ENCODE data around the gene SLC25A26. TPM values are rescaled to one million over a fixed set of nuclear protein-coding genes. Genes with fewer than 3 reads are reported as not detected.
"Not testable (repeated sequence)": the region's sequence is repeated elsewhere in the genome, so short reads cannot be mapped to it uniquely, and the experiment has no call there.

Gene SLC25A26
- total RNA-seq, 3 donors from 2014 or later = 25.6 to 31.4 (median 30.9) TPM

- H3K4me1 ChIP-seq = no peaks in the 10 kb centered on the region
- TF ChIP-seq POLR2AphosphoS5 (IDR thresholded peaks at IDR 0.05) = no peak
- intact Hi-C loops (cut with DNase I; ENCODE audit: low total_unique reads) = no loop called here
- no peak for DNase-seq (ENCODE audit: low spot score in 2 of 2)
- H3K27me3 ChIP-seq = no peaks in the 10 kb centered on the region
- H3K4me3 ChIP-seq = no peak overlapping the region
- no peaks in the 10 kb centered on the region for H3K9me3 ChIP-seq
- H3K36me3 ChIP-seq = no peaks in the 10 kb centered on the region
- no peak overlapping the region for H3K27ac ChIP-seq
These were observed 58.4 kb downstream of the SLC25A26 start for GRCh38 chr3:66279168-66279567.

GRCh38 chr3:66280304-66280703 lies 59.5 kb downstream of the SLC25A26 start:
- Histone ChIP-seq H3K9me3 (no peaks in the 10 kb centered on the region), H3K4me3 (no peak overlapping the region), H3K36me3 (no peaks in the 10 kb centered on the region), H3K27me3 (no peaks in the 10 kb centered on the region), H3K4me1 (no peaks in the 10 kb centered on the region), H3K27ac (no peak overlapping the region)
- TF ChIP-seq CTCF (IDR thresholded peaks at IDR 0.05) (no peak), POLR2AphosphoS5 (IDR thresholded peaks at IDR 0.05) (no peak), POLR2A (IDR thresholded peaks at IDR 0.05) (no peak)
- DNase-seq (ENCODE audit: low spot score in 2 of 2) = no peak
- intact Hi-C loops (cut with DNase I; ENCODE audit: low total_unique reads) = no loop called here

- H3K4me3 ChIP-seq; H3K9me3 ChIP-seq; H3K36me3 ChIP-seq; H3K27ac ChIP-seq; H3K4me1 ChIP-seq; H3K27me3 ChIP-seq; intact Hi-C loops (cut with DNase I; ENCODE audit: low total_unique reads); DNase-seq (ENCODE audit: low spot score in 2 of 2): not testable (repeated sequence)
These were observed 71.1 kb downstream of the SLC25A26 start for GRCh38 chr3:66291922-66292321.

- H3K27ac ChIP-seq = no peak overlapping the region
- DNase-seq (ENCODE audit: low spot score in 2 of 2) = no peak
- H3K9me3 ChIP-seq = no peaks in the 10 kb centered on the region
- no peak overlapping the region for H3K4me3 ChIP-seq
- intact Hi-C loops (cut with DNase I; ENCODE audit: low total_unique reads) = no loop called here
- H3K4me1 ChIP-seq = no peaks in the 10 kb centered on the region
- no peak for TF ChIP-seq POLR2AphosphoS5 (IDR thresholded peaks at IDR 0.05)
- no peaks in the 10 kb centered on the region for H3K36me3 ChIP-seq
- no peaks in the 10 kb centered on the region for H3K27me3 ChIP-seq
These were observed 76.6 kb downstream of the SLC25A26 start for GRCh38 chr3:66297260-66297873.

GRCh38 chr3:66297900-66298299 lies 77.1 kb downstream of the SLC25A26 start:
- H3K36me3 ChIP-seq = no peaks in the 10 kb centered on the region
- H3K27ac ChIP-seq = no peak overlapping the region
- H3K9me3 ChIP-seq = no peaks in the 10 kb centered on the region
- H3K4me1 ChIP-seq = no peaks in the 10 kb centered on the region
- no peaks in the 10 kb centered on the region for H3K27me3 ChIP-seq
- TF ChIP-seq POLR2A (IDR thresholded peaks at IDR 0.05) (no peak), POLR2AphosphoS5 (IDR thresholded peaks at IDR 0.05) (no peak), CTCF (IDR thresholded peaks at IDR 0.05) (no peak)
- no peak overlapping the region for H3K4me3 ChIP-seq
- intact Hi-C loops (cut with DNase I; ENCODE audit: low total_unique reads) = no loop called here
- DNase-seq (ENCODE audit: low spot score in 2 of 2) = no peak

- intact Hi-C loops (cut with DNase I; ENCODE audit: low total_unique reads) = no loop called here
- no peak overlapping the region for H3K27ac ChIP-seq
- H3K9me3 ChIP-seq = no peaks in the 10 kb centered on the region
These were observed 77.8 kb downstream of the SLC25A26 start for GRCh38 chr3:66298591-66298990.

GRCh38 chr3:66299085-66299484 lies 78.3 kb downstream of the SLC25A26 start:
- DNase-seq (ENCODE audit: low spot score in 2 of 2); H3K9me3 ChIP-seq; H3K4me3 ChIP-seq; H3K27ac ChIP-seq; intact Hi-C loops (cut with DNase I; ENCODE audit: low total_unique reads); H3K36me3 ChIP-seq; H3K27me3 ChIP-seq; H3K4me1 ChIP-seq: not testable (repeated sequence)

More at GRCh38 chr3:66298591-66298990, 77.8 kb downstream of the SLC25A26 start:
- no peaks in the 10 kb centered on the region for H3K36me3 ChIP-seq
- H3K27me3 ChIP-seq = no peaks in the 10 kb centered on the region
- DNase-seq (ENCODE audit: low spot score in 2 of 2) = no peak
- no peak overlapping the region for H3K4me3 ChIP-seq
- H3K4me1 ChIP-seq = no peaks in the 10 kb centered on the region
- TF ChIP-seq CTCF (IDR thresholded peaks at IDR 0.05) (no peak), POLR2AphosphoS5 (IDR thresholded peaks at IDR 0.05) (no peak), POLR2A (IDR thresholded peaks at IDR 0.05) (no peak)
